Lower lobe of right lung (tissue), 2 donors: ENCODE results near the gene ATF2. TPM values are rescaled to one million over a fixed set of nuclear protein-coding genes. Genes with fewer than 3 reads are reported as not detected.

Experiments
- ATAC-seq, 2 donors: fragments of 200-7000 bp; cut with Tn5 transposase; one replicate each; pipeline ENCODE4 v1.9.1; 2020 to 2022; ENCODE audit warnings: mild to moderate bottlenecking in 2 of 2, moderate library complexity in 2 of 2
- DNase-seq: peaks from one replicate; pipeline ENCODE4 v3.0.0-alpha.2; 2020
- H3K27ac ChIP-seq: fragments of 200-600 bp; one replicate; pipeline ENCODE4 v1.8.0; 2022
- H3K27me3 ChIP-seq: fragments of 200-600 bp; one replicate; pipeline ENCODE4 v1.8.0; 2022; ENCODE audit warnings: low read depth
- H3K36me3 ChIP-seq: fragments of 200-600 bp; one replicate; pipeline ENCODE4 v1.8.0; 2022; ENCODE audit warnings: mild to moderate bottlenecking
- H3K4me1 ChIP-seq: fragments of 200-600 bp; one replicate; pipeline ENCODE4 v1.8.0; 2022
- H3K4me3 ChIP-seq: fragments of 200-600 bp; one replicate; pipeline ENCODE4 v1.8.0; 2022; ENCODE audit warnings: mild to moderate bottlenecking
- H3K9me3 ChIP-seq: fragments of 200-600 bp; one replicate; pipeline ENCODE4 v1.8.0; 2022
- intact Hi-C: fragments of 100-400 bp; cut with DNase I; formaldehyde crosslinking; loops from one replicate; pipeline ENCODE4 v1.11.0; 2022
- total RNA-seq: library from RNA; stranded (reverse); fragmentation: NEBNext Ultra II Directional; extraction: Animal tissue kit (Norgen Biotek cat#: 25700); gene quantifications from one replicate; pipeline ENCODE4 v1.2.1, GENCODE V29; 2021
- TF ChIP-seq, protein P1 (sequence below): fragments of 200-600 bp; IDR thresholded peaks from one replicate; pipeline ENCODE4 v1.8.0; 2022; ENCODE audit warnings: antibody characterized with exemption, mild to moderate bottlenecking
- donor health status: DM: no; HTN: yes; CAD: no; lungs with severe emphysema.

The ATF2 gene
- total RNA-seq, 1 donor from 2014 or later: 48.0 TPM

DNA sequence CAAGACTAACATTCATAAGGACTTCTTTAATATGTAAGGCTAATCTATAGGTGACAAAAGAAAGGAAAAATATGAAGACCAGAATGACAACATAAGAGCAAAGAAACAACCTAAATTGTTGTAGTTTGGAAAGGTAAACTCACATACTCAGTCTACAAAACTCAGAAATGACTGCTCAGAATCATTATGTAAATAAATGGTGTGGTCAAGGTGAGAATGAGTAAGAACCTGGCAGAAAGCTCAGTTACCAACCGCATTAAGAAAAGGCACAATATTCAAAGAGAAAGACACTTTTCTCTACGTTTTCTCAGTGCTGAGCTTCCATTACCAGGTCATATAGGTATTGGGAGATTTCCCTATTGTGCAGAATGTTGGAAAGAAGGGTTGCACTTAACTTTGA lies 15.8 kb downstream of the ATF2 start:
- Histone ChIP-seq H3K27me3 (no peaks in the 10 kb centered on the region), H3K4me3 (no peak overlapping the region), H3K27ac (no peak overlapping the region), H3K36me3 (peaks cover 12% of the 10 kb centered on the region), H3K9me3 (no peaks in the 10 kb centered on the region), H3K4me1 (peaks cover 15% of the 10 kb centered on the region)
- peak in 1 of 2 donors; percentile 43 for ATAC-seq
- TF ChIP-seq, protein P1, sequence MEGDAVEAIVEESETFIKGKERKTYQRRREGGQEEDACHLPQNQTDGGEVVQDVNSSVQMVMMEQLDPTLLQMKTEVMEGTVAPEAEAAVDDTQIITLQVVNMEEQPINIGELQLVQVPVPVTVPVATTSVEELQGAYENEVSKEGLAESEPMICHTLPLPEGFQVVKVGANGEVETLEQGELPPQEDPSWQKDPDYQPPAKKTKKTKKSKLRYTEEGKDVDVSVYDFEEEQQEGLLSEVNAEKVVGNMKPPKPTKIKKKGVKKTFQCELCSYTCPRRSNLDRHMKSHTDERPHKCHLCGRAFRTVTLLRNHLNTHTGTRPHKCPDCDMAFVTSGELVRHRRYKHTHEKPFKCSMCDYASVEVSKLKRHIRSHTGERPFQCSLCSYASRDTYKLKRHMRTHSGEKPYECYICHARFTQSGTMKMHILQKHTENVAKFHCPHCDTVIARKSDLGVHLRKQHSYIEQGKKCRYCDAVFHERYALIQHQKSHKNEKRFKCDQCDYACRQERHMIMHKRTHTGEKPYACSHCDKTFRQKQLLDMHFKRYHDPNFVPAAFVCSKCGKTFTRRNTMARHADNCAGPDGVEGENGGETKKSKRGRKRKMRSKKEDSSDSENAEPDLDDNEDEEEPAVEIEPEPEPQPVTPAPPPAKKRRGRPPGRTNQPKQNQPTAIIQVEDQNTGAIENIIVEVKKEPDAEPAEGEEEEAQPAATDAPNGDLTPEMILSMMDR: no peak
- intact Hi-C loops: no loop called here
- no peak for DNase-seq

DNA sequence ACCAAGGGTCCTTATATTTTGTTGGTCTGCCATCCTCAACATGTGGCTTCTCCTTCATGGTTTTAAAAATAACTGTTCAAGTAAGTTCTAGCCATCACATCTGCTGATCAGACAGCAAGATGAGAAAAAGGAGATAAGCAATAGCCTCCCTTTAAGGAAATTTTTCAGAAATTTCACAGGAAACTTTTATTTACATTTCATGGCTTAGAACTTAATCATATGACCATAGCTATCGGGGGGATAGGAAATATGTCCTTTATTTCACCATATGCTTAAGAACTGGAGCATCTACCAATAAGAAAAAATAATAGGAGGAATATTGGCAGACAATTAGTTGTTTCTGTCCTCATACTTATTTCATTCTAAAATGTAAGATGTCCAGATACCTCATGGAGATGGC lies 16.2 kb downstream of the ATF2 start:
- no peaks in the 10 kb centered on the region for H3K27me3 ChIP-seq
- H3K36me3 ChIP-seq: peaks cover 12% of the 10 kb centered on the region
- H3K4me1 ChIP-seq: peaks cover 15% of the 10 kb centered on the region
- DNase-seq (no peak), ATAC-seq (no peak)
- no peaks in the 10 kb centered on the region for H3K9me3 ChIP-seq
- no peak overlapping the region for H3K4me3 ChIP-seq
- H3K27ac ChIP-seq: no peak overlapping the region
- intact Hi-C loops: no loop called here
- TF ChIP-seq, protein P1: no peak

DNA sequence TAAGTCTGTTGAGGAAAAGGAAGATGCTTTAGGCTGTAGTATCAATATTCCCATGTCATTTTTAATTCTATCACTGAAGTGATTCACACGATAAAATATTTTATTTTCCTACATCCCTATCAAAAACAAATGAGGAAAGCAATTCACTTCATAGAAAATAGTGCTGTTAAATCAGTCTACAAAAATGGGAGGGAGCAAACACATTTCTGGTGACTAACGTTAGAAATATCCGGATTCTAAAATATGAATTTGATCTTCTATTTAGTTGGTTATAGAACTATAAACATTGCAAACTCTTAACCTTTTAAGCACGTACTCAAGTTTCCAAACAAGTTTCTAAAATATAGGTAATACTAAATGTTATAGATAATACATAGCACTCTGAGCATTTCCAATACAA lies 20.8 kb downstream of the ATF2 start:
- Histone ChIP-seq H3K4me1 (peaks cover 4% of the 10 kb centered on the region), H3K4me3 (no peak overlapping the region), H3K27ac (no peak overlapping the region), H3K36me3 (peaks cover 23% of the 10 kb centered on the region), H3K27me3 (no peaks in the 10 kb centered on the region), H3K9me3 (no peaks in the 10 kb centered on the region)
- DNase-seq: no peak
- ATAC-seq: no peak
- intact Hi-C loops: no loop called here
- TF ChIP-seq, protein P1: no peak

DNA sequence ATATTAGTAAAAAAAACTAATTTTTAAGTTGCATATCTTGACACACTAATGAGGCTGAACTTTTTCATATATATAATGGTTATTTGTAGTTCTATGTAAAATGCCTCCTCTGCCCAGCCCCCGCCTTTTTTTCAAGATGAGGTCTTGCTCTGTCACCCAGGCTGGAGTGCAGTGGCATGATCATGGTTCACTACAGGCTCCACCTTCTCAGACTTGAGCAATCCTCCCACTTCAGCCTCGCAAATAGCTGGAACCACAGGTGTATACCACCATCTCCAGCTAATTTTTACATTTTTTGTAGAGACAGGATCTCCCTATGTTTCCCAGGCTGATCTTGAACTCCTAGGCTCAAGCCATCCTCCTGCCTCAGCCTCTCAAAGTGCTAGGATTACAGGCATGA lies 24.3 kb downstream of the ATF2 start:
- H3K4me1 ChIP-seq: no peaks in the 10 kb centered on the region
- no peak overlapping the region for H3K27ac ChIP-seq
- TF ChIP-seq, protein P1: no peak
- H3K36me3 ChIP-seq: peaks cover 15% of the 10 kb centered on the region
- H3K4me3 ChIP-seq: no peak overlapping the region
- DNase-seq (no peak), ATAC-seq (no peak)
- intact Hi-C loops: no loop called here
- no peaks in the 10 kb centered on the region for H3K9me3 ChIP-seq
- H3K27me3 ChIP-seq: no peaks in the 10 kb centered on the region

DNA sequence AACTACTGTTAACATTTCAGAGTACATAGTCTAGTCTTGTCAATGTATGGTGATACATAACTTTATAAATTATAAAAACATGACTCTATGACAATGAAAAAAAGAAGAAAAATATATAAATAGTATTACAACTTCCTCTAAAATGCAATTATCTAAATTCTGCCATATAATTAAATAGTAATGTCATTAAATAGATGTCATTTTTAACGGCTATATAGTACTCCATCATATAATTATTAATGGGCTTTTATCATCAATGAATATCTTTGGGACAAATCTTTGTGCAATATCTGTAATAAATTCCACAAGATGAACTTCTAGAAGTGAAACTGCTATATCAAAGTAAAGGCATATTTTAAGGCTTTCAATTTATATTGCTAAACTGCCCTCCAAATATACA lies 24.8 kb downstream of the ATF2 start:
- intact Hi-C loops: no loop called here

More for the DNA sequence above, 24.8 kb downstream of the ATF2 start:
- Histone ChIP-seq H3K27ac (no peak overlapping the region), H3K36me3 (peaks cover 15% of the 10 kb centered on the region), H3K4me1 (no peaks in the 10 kb centered on the region), H3K4me3 (no peak overlapping the region), H3K27me3 (no peaks in the 10 kb centered on the region), H3K9me3 (no peaks in the 10 kb centered on the region)
- DNase-seq (no peak), ATAC-seq (no peak)
- TF ChIP-seq, protein P1: no peak
